Heart right ventricle (tissue), 16 donors: Measurements from ENCODE around the gene COL13A1. TPM values are rescaled to one million over a fixed set of nuclear protein-coding genes. Genes with fewer than 3 reads are reported as not detected.

Source experiments
- ATAC-seq, 8 donors: fragments of 200-7000 bp; cut with Tn5 transposase; one replicate each; pipeline ENCODE4 v1.9.1; 2020; ENCODE audit warnings: mild to moderate bottlenecking in 8 of 8, moderate library complexity in 8 of 8, moderate number of reproducible peaks in 1 of 8
- DNase-seq, 2 donors: peaks; one replicate each; pipeline ENCODE4 v3.0.0-alpha.2; 2020
- H3K27ac ChIP-seq, 10 donors: fragments of 200-600 bp; sonication (generic) in 2 of 10; one replicate each; pipeline versions ENCODE4 v1.5.0 to v1.8.0; 2020 to 2022; ENCODE audit warnings: mild to moderate bottlenecking in 3 of 10
- H3K27me3 ChIP-seq, 7 donors: fragments of 200-600 bp; one replicate each; pipeline ENCODE4 v1.8.0; 2021 to 2022; ENCODE audit warnings: mild to moderate bottlenecking in 2 of 7
- H3K36me3 ChIP-seq, 9 donors: fragments of 200-600 bp; sonication (generic) in 1 of 9; one replicate each; pipeline versions ENCODE4 v1.5.0 to v1.8.0; 2020 to 2022; ENCODE audit warnings: mild to moderate bottlenecking in 2 of 9
- H3K4me1 ChIP-seq, 9 donors: fragments of 200-600 bp; sonication (generic) in 1 of 9; one replicate each; pipeline versions ENCODE4 v1.5.0 to v1.8.0; 2020 to 2022; ENCODE audit warnings: mild to moderate bottlenecking in 4 of 9
- H3K4me3 ChIP-seq, 10 donors: fragments of 200-600 bp; sonication (generic) in 2 of 10; one replicate each; pipeline versions ENCODE4 v1.5.0 to v1.8.0; 2020 to 2022; ENCODE audit warnings: mild to moderate bottlenecking in 7 of 10, moderate library complexity in 2 of 10
- H3K9me3 ChIP-seq, 11 donors: fragments of 200-600 bp in 10 of 11; sonication (generic) in 2 of 11; one replicate each; pipeline versions ENCODE4 v1.5.0 to v1.8.0; 2013 to 2022; ENCODE audit warnings: mild to moderate bottlenecking in 2 of 11, control low read depth in 1 of 11, moderate library complexity in 1 of 11
- CTCF ChIP-seq, 9 donors: fragments of 200-600 bp; sonication (generic) in 2 of 9; IDR thresholded peaks; one replicate each; pipeline versions ENCODE4 v1.5.0 to v1.8.0; 2021 to 2022; ENCODE audit warnings: antibody characterized with exemption in 9 of 9, mild to moderate bottlenecking in 5 of 9, moderate library complexity in 1 of 9
- WGBS, 2 donors: extraction: QIAGEN DNeasy Blood & Tissue Kit; methylation state at CpG; one replicate each; pipeline ENCODE4 v1.1.7; 2013; ENCODE audit warnings: inconsistent platforms in 1 of 2; 5-methylcytosine and 5-hydroxymethylcytosine counted together
- intact Hi-C, 10 donors: fragments of 100-400 bp; cut with DNase I; formaldehyde crosslinking; loops; one replicate each; pipeline versions ENCODE4 v1.11.1 to v1.14.2; 2022
- polyA plus RNA-seq, 2 donors: library from polyadenylated mRNA; stranded (reverse); fragments of 200-250 nt; gene quantifications; one replicate each; pipeline ENCODE4 v1.2.3, GENCODE V29; 2013
- total RNA-seq, 10 donors: library from RNA; stranded (reverse); fragmentation: NEBNext Ultra II Directional in 3 of 10; extraction: Animal tissue kit (Norgen Biotek cat#: 25700) in 3 of 10; gene quantifications; one replicate each; pipeline versions ENCODE4 v1.2.1 to v1.2.4, GENCODE V29; 2021 to 2023
- donor health status: Arrhythmogenic right ventricular cardiomyopathy.
- donor health status: ischemic (EF 13 %, LVEDD 7.1; RV severe dilation, severe dysfunction).
- donor health status: healthy with polysubstance abuse.
- donor health status: DM: no; HTN: yes; CAD: no.
- donor health status: DM: no; HTN: no; CAD: no.
- donor health status: ischemic (EF 25% LVEDD 6.9; RV normal size, moderate dysfunction).
- donor health status: ischemic (EF 25% LVEDD 5.7; RV mildly dilated, moderate dysfunction).
- donor health status: healthy.
- donor health status: DM: yes; HTN: yes; CAD: no.
- donor health status: Ischemic cardiomyopathy.
- donor health status: ischemic (EF 35%, LVEDD 5.7; RV mildly dilated, moderate dysfunction).
- donor health status: nonischemic (EF 11% LVEDD 7.7; RV severe dilation, severe dysfunction).
- donor health status: DM: yes; HTN: yes; CAD: no.
- donor health status: PGD.
- donor health status: ischemic (EF 29% LVEDD 5.4; RV normal size, mild dysfunction).
- donor health status: nonischemic (EF 23%, LVEDD 6.1; RV moderate dilation, normal function).

The COL13A1 gene
- total and polyA plus RNA-seq, 12 donors: 0.70 to 6.8 (median 2.7) TPM

GRCh38 chr10:69869291-69869961 is 67.7 kb downstream of the COL13A1 start:
- ATAC-seq (no peak), DNase-seq (no peak)
- Histone ChIP-seq H3K27me3 (peaks cover 0 to 4% (median 0%) of the 10 kb centered on the region in 7 donors), H3K4me3 (no peak overlapping the region), H3K27ac (no peak overlapping the region), H3K9me3 (no peaks in the 10 kb centered on the region), H3K36me3 (no peaks in the 10 kb centered on the region), H3K4me1 (peaks cover 0 to 19% (median 13%) of the 10 kb centered on the region in 9 donors)
- 60 to 67% methylated on average over 3 of the region's 3 CpGs for WGBS, 2 donors
- intact Hi-C loops: no loop called here
- TF ChIP-seq CTCF (IDR thresholded peaks at IDR 0.05): no peak

- peaks cover 0 to 4% (median 0%) of the 10 kb centered on the region in 7 donors for H3K27me3 ChIP-seq
- no peak for DNase-seq
- no peak for TF ChIP-seq CTCF (IDR thresholded peaks at IDR 0.05)
- WGBS, 2 donors: 85 to 88% methylated on average over 7 of the region's 7 CpGs
- no peak for ATAC-seq
- H3K36me3 ChIP-seq: no peaks in the 10 kb centered on the region
- H3K4me3 ChIP-seq: no peak overlapping the region
- H3K27ac ChIP-seq: no peak overlapping the region
- intact Hi-C loops: no loop called here
- H3K4me1 ChIP-seq: peaks cover 0 to 19% (median 13%) of the 10 kb centered on the region in 9 donors
- H3K9me3 ChIP-seq: no peaks in the 10 kb centered on the region
These were observed 68.9 kb downstream of the COL13A1 start for GRCh38 chr10:69870591-69870990.

- no peaks in the 10 kb centered on the region for H3K9me3 ChIP-seq
- peaks cover 0 to 18% (median 12%) of the 10 kb centered on the region in 9 donors for H3K4me1 ChIP-seq
- H3K27ac ChIP-seq: no peak overlapping the region
- H3K27me3 ChIP-seq: peaks cover 0 to 4% (median 0%) of the 10 kb centered on the region in 7 donors
- H3K36me3 ChIP-seq: no peaks in the 10 kb centered on the region
- ATAC-seq (no peak), DNase-seq (no peak)
- TF ChIP-seq CTCF (IDR thresholded peaks at IDR 0.05): no peak
- 89 to 93% methylated on average over 9 of the region's 9 CpGs for WGBS, 2 donors
- no peak overlapping the region for H3K4me3 ChIP-seq
- intact Hi-C loops: no loop called here
These were observed 69.4 kb downstream of the COL13A1 start for GRCh38 chr10:69871074-69871473.

- DNase-seq: no peak
- intact Hi-C loops: no loop called here
- 85 to 91% methylated on average over 2 of the region's 2 CpGs for WGBS, 2 donors
- Histone ChIP-seq H3K27ac (no peak overlapping the region), H3K4me3 (no peak overlapping the region), H3K36me3 (no peaks in the 10 kb centered on the region), H3K4me1 (peaks cover 0 to 9% (median 1%) of the 10 kb centered on the region in 9 donors), H3K27me3 (peaks cover 0 to 4% (median 0%) of the 10 kb centered on the region in 7 donors), H3K9me3 (no peaks in the 10 kb centered on the region)
- TF ChIP-seq CTCF (IDR thresholded peaks at IDR 0.05): no peak
- no peak for ATAC-seq
These were observed 70.6 kb downstream of the COL13A1 start for GRCh38 chr10:69872323-69872722.
